DOHH2 (cell line): ENCODE results near the gene ABR.

ENCODE experiments used
- H3F3A ChIP-seq: fragments of 200-600 bp; sonication (generic), shearing (Covaris generic); 2 replicates; pipeline ENCODE4 v1.6.0; 2016; ENCODE audit warnings: antibody characterized with exemption, mild to moderate bottlenecking; ENCODE audit not compliant: control insufficient read depth, insufficient read depth
- H3K27ac ChIP-seq: fragments of 200-600 bp; sonication (generic); 2 replicates; pipeline ENCODE4 v1.5.1; 2014; ENCODE audit warnings: low read depth, mild to moderate bottlenecking, low read length, moderate library complexity
- H3K27me3 ChIP-seq: fragments of 200-600 bp; sonication (generic); 2 replicates; pipeline ENCODE4 v1.6.1; 2014; ENCODE audit warnings: mild to moderate bottlenecking, low read length, mixed read lengths; ENCODE audit not compliant: control insufficient read depth
- H3K36me3 ChIP-seq: fragments of 200-600 bp; sonication (generic); 2 replicates; pipeline ENCODE4 v1.6.1; 2014; ENCODE audit warnings: mild to moderate bottlenecking, low read length, moderate library complexity, mixed read lengths; ENCODE audit not compliant: control insufficient read depth
- H3K4me1 ChIP-seq: fragments of 200-600 bp; sonication (generic); 2 replicates; pipeline ENCODE4 v1.6.1; 2014; ENCODE audit warnings: mild to moderate bottlenecking, low read length, mixed read lengths; ENCODE audit not compliant: control insufficient read depth
- H3K4me2 ChIP-seq: fragments of 200-600 bp; sonication (generic); 2 replicates; pipeline ENCODE4 v1.6.0; 2014; ENCODE audit warnings: mild to moderate bottlenecking, low read length, moderate library complexity
- H3K4me3 ChIP-seq: fragments of 200-600 bp; sonication (generic); 2 replicates; pipeline ENCODE4 v1.5.1; 2014; ENCODE audit warnings: mild to moderate bottlenecking, low read length, mixed read lengths
- H3K79me2 ChIP-seq: fragments of 200-600 bp; sonication (generic); 2 replicates; pipeline ENCODE4 v1.6.1; 2014; ENCODE audit warnings: mild to moderate bottlenecking, low read length, mixed read lengths; ENCODE audit not compliant: control insufficient read depth
- H3K9me2 ChIP-seq: fragments of 200-600 bp; sonication (generic); replicated peaks from 2 replicates; pipeline ENCODE4 v1.6.1; 2014; ENCODE audit warnings: mild to moderate bottlenecking, low read length, mixed read lengths; ENCODE audit not compliant: control insufficient read depth
- H3K9me3 ChIP-seq: fragments of 200-600 bp; sonication (generic); 2 replicates; pipeline ENCODE4 v1.6.1; 2014; ENCODE audit warnings: antibody characterized with exemption, low read length, mixed read lengths; ENCODE audit not compliant: control insufficient read depth, insufficient read depth
- H4K20me1 ChIP-seq: fragments of 200-600 bp; sonication (generic); 2 replicates; pipeline ENCODE4 v1.6.0; 2014; ENCODE audit warnings: low read depth, mild to moderate bottlenecking, antibody characterized with exemption, low read length, moderate library complexity; ENCODE audit not compliant: control insufficient read depth, insufficient read depth
- EZH2phosphoT487 ChIP-seq: fragments of 200-600 bp; sonication (generic); IDR thresholded peaks from 2 replicates; pipeline ENCODE4 v1.6.1; 2017; ENCODE audit warnings: borderline replicate concordance, mild to moderate bottlenecking, antibody characterized with exemption, low read length, moderate library complexity, mixed read lengths
- TF ChIP-seq, protein P1 (sequence below): fragments of 200-600 bp; sonication (generic); IDR thresholded peaks from one replicate; pipeline ENCODE4 v1.5.1; 2014; ENCODE audit warnings: antibody characterized with exemption, mild to moderate bottlenecking, low read depth, low read length; ENCODE audit not compliant: poor library complexity, severe bottlenecking

Gene ABR

DNA sequence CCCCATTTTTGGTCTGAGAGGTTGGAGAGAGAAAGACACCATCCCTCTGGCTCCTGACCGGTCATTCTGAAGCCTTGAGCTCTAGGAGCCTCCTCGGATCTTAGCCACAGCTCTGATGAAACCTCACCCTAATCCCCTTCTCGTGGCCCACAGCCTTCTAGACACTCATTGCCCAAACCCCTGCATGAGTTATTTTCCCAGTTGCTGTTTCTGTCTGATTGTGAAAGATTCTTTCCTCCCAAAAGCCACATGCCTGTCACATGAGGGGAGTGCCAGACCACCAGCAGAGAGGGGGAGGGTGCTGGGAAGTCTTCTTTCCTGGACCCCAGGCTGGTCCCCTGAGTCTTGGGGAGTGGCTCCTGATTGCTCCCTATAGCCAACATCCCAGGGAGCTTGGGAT is 17.6 kb upstream of the ABR start:
- peaks cover 90% of the 10 kb centered on the region for H3K4me1 ChIP-seq
- peaks cover 47% of the 10 kb centered on the region for H3F3A ChIP-seq
- H4K20me1 ChIP-seq, result no peaks in the 10 kb centered on the region
- peak overlapping the region; percentile 77 for H3K4me3 ChIP-seq
- H3K27me3 ChIP-seq, result no peaks in the 10 kb centered on the region
- no peaks in the 10 kb centered on the region for H3K9me2 ChIP-seq
- TF ChIP-seq, protein P1, sequence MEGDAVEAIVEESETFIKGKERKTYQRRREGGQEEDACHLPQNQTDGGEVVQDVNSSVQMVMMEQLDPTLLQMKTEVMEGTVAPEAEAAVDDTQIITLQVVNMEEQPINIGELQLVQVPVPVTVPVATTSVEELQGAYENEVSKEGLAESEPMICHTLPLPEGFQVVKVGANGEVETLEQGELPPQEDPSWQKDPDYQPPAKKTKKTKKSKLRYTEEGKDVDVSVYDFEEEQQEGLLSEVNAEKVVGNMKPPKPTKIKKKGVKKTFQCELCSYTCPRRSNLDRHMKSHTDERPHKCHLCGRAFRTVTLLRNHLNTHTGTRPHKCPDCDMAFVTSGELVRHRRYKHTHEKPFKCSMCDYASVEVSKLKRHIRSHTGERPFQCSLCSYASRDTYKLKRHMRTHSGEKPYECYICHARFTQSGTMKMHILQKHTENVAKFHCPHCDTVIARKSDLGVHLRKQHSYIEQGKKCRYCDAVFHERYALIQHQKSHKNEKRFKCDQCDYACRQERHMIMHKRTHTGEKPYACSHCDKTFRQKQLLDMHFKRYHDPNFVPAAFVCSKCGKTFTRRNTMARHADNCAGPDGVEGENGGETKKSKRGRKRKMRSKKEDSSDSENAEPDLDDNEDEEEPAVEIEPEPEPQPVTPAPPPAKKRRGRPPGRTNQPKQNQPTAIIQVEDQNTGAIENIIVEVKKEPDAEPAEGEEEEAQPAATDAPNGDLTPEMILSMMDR, result no peak
- no peak for TF ChIP-seq EZH2phosphoT487
- H3K79me2 ChIP-seq, result peaks cover 85% of the 10 kb centered on the region
- peak overlapping the region; percentile 98 for H3K4me2 ChIP-seq
- peaks cover 29% of the 10 kb centered on the region for H3K36me3 ChIP-seq
- H3K9me3 ChIP-seq, result no peaks in the 10 kb centered on the region
- peak overlapping the region; percentile 93 for H3K27ac ChIP-seq

DNA sequence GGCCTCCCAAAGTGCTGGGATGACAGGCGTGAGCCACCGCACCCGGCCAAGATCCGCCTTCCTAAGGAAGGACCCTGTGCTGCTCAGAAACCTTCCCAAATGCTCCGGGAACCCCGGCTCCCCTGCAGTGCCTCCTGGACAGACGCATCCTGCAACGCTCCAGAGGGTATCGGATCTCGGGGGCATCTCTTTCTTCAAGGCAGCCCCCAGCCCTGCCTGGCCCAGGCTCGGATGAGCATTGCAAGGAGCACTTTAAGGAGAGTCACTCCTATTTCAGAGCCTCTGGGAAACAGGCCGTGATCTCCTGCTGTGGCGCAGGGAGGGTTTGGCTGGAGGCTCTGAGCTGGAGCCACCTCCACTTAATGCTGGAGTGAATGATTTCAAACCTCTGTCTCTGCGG is 17.2 kb upstream of the ABR start:
- H4K20me1 ChIP-seq, result no peaks in the 10 kb centered on the region
- H3K9me3 ChIP-seq, result no peaks in the 10 kb centered on the region
- peak overlapping the region; percentile 98 for H3K4me2 ChIP-seq
- H3K27ac ChIP-seq, result peak overlapping the region; percentile 93
- H3K36me3 ChIP-seq, result peaks cover 25% of the 10 kb centered on the region
- H3K4me3 ChIP-seq, result peak overlapping the region; percentile 77
- H3K9me2 ChIP-seq, result no peaks in the 10 kb centered on the region
- H3K27me3 ChIP-seq, result no peaks in the 10 kb centered on the region
- TF ChIP-seq, protein P1, result no peak
- no peak for TF ChIP-seq EZH2phosphoT487
- peaks cover 85% of the 10 kb centered on the region for H3K79me2 ChIP-seq
- H3K4me1 ChIP-seq, result peaks cover 87% of the 10 kb centered on the region
- H3F3A ChIP-seq, result peaks cover 43% of the 10 kb centered on the region

DNA sequence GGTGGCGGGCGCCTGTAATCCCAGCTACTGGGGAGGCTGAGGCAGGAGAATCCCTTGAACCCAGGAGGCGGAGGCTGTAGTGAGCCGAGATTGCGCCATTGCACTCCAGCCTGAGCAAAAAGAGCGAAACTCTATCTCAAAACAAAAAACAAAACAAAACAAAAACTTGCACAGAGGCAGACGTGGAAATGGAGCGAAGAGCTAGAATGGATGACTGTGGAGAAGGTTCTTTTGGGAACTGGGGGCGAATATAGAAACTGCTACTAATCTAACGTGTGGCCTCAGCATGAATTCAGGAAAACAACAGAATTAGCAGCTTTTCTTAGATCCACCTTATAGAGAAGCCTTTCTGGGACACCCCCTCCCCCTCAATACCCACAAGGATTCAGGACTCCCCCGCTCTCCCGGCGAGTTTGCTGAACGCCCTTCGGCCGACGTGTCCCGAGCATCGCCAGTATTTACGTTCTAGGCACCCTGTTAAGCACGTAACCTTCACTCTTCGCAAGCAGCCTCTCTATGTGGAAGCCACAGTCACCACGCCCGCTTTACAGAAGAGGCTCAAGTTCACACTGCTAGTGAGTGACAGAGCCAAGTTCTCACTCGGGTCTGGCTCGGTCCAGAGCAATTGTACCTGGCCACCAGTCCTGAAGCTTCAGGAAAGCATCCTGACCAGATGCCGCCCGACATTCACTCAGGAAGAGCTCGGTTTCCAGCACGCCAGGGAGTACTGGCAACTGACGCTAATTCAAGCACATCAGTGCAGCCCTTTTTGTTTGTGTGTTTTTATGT is 13.3 kb upstream of the ABR start:
- Histone ChIP-seq H3K4me2 (no peak overlapping the region), H4K20me1 (0 out of 2 replicates have a peak, but pooled peaks cover 5% of the 10 kb centered on the region), H3K36me3 (peaks cover 10% of the 10 kb centered on the region), H3K27me3 (no peaks in the 10 kb centered on the region), H3F3A (peaks cover 24% of the 10 kb centered on the region), H3K4me3 (no peak overlapping the region), H3K4me1 (peaks cover 83% of the 10 kb centered on the region), H3K79me2 (peaks cover 95% of the 10 kb centered on the region), H3K27ac (no peak overlapping the region), H3K9me2 (no peaks in the 10 kb centered on the region), H3K9me3 (no peaks in the 10 kb centered on the region)
- no peak for TF ChIP-seq EZH2phosphoT487
- TF ChIP-seq, protein P1, result no peak
